ENCODE data around the gene IGFALS.

IGFALS gene

DNA sequence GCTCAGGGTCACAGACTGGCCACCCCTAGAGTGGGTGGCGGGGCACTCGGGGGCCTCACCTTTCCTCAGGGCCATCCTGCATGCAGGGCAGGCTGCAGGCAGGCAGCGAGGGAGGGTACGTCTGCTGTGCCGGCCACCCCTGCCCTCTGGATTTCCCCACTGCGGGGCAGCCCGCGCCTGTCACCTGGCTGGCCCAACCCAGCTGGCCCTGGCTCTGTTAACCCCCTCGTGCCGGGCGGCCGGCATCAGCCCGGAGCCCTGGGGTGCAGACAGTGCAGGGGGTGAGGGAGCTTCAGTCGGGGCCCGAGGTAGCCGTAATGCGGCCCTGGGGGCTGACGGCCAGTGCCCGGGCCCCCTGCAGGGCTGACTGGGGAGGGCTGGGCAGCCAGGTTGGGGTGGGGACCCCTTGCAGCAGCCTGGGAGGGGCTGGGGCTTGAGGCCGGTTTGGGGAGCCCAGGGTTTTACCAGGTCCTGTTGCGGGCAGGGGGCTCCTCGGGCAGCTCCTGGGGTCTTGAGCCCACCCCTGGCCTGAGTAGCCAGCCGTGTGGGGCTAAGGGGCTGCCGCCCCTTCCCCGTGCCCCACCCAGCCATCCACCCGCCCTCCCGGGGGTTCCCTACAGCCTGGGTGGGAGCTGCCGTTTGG is at the start of gene IGFALS:
IGFALS (minus strand) TSS at position 128 of the 643 bp plus-strand sequence; CDS start at position 75, 53 bp downstream.
- H3K4me3 ChIP-seq (ENCODE audit: low read depth, low read length): no peak within 1 kb of the TSS

DNA sequence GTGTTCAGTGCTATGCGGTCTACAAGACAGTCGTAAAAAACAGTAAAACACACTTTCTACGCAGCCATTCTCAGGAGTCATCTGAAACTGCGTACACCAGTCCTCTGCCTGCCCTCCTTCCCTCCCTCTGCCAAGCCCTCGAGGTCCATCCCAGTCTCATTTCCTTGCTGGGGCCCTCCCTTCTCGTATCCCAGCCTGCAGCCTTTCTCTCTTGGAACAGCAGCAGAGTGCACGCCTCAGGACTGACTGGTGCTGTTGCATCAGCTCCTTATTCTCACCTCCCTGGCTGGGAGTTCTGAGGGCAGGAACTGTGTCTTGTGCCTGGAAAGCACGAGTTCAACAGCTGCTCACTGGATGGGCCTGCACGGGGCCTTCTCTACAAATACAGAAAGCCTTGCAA is 46.0 kb upstream of the IGFALS start:
- H3K4me3 ChIP-seq (ENCODE audit: low read depth, low read length): no peak overlapping the region

GRCh38 chr16:1834096-1834495 is 40.6 kb upstream of the IGFALS start:
- H3K4me3 ChIP-seq (ENCODE audit: low read depth, low read length): no peak overlapping the region

DNA sequence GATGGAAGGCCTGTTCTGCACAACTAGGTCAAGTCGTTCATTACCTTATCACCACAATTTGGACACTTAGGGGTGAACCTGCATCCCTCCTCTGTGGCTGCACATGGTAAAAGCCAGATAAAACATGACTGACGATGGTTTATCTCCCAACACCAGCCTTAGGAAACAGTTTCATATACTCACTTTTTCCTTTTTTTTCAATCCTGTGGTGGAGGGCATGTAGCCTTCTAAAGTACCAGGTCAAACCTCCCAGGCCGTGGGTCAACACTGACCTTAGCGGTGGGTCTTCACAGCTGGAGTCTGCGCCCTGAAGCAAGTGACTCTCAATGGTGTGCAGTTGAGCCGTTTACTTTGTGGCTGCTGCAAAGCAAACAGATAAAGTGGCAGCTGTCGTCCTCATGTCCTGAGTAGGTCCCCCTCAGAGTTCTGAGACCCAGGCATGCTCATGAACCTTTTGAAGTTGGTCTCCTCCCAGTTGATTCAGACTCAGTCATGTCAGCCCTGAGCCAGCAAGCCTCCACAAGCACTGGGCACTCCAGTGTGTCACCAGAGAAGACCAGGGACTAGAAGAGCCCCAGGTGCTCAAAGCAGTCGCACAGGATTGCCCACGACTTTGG is 39.4 kb upstream of the IGFALS start:
- H3K4me3 ChIP-seq (ENCODE audit: low read depth, low read length): no peak overlapping the region

DNA sequence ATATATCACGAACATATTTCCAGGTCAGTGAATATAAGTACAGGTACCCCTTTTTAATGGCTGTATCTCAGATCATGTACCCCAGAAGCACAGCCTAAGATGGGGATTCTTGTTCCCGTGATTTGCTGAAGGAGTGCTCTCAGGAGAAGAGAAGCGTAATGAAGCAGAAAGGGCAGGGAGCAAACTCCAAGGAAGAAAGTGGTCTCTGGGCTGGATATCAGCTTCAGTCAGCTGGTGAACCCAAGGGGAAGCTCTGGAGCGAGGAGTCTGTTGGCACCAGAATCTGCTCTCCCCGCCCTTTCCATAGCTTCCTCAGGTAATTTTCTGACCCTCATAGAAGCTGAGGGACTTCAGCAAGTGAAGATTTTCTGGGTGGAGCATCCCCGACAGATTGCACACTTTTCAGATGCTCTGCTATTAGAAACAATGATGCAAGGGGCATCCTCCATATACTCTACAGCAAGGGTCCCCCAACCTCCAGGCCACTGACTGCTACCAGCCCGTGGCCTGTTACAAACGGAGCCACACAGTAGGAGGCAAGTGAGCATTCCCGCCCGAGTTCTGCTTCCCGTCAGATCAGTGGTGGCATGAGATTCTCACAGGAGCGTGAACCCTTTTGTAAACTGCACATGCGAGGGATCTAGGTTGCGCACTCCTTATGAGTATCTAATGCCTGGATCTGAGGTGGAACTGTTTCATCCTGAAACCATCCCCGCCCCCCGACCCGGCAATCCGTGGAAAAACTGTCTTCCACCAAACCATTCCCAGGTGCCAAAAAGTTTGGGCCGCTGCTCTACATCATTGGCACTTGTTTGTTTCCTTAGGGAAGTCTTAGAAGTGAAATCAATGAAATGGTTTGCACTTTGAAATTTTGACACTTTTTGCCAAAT is 37.9 kb upstream of the IGFALS start:
- H3K4me3 ChIP-seq (ENCODE audit: low read depth, low read length): no peak overlapping the region

DNA sequence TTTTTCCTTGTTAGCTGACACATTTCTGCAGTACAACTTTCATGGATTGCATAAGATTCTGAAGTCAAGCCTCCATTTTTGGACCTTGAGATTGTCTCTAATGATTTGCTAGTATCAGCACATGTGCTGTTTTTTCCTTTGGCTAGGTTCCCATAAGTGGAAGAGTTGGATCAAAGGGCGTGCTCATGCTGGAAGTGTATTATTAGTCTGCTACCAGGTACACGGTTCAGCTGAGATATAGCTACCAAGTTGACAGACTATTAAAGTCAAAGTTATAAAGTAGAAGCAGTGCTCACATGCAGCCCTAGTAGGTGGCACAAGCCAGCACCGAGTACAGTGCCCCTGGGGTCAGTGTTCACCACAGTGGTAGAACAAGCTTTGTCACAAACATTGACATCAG is 36.7 kb upstream of the IGFALS start:
- H3K4me3 ChIP-seq (ENCODE audit: low read depth, low read length): no peak overlapping the region

DNA sequence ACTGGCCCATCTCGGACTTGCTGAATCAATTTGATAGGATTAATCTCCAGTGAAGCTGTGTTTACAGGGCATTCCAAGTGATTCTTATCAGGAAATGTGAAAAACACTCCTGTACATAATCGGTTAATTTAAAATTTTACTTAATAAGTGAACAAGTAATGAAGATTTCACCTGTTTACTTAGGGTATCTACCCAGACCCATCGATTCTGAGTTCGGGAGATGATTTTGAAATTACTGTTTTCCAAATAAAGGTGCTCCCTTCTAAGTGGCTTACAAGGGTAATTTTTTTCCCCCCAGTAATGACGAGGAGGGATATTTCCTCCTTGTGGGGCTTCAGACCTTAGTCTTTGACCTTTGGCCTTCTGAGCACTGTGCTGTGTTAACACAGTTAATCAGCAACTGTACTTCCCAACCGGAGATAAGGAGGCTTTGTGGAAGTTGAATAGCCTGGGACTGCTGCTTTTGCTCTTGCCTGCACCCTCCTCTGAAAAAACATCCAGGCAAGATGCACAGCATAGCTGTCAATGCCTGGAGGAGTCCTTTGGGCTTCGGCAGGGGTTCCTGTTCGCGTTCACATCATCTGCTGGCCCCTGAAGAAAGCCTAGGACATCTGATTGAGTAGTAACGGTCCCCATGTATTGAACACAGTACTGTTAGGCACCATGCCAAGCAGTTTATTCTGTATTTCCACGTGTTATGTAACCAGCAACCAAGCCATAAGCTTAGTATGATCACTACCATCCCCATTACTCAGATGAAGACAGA is 35.3 kb upstream of the IGFALS start:
- H3K4me3 ChIP-seq (ENCODE audit: low read depth, low read length): no peak overlapping the region

GRCh38 chr16:1826691-1827573 is 33.4 kb upstream of the IGFALS start, which contains the start of the genes FAHD1 and HAGH:
Gene FAHD1, plus strand, starts transcription at chr16:1827206. Its CDS starts 33 bp downstream, at chr16:1827239.
Gene HAGH, minus strand, starts transcription at chr16:1826825. Its CDS starts 38 bp downstream, at chr16:1826787.
- H3K4me3 ChIP-seq (ENCODE audit: low read depth, low read length): peak within 1 kb of the TSS; percentile 97

GRCh38 chr16:1825864-1826690 is 32.6 kb upstream of the IGFALS start:
- H3K4me3 ChIP-seq (ENCODE audit: low read depth, low read length): peak overlapping the region; percentile 97

GRCh38 chr16:1825381-1825863 is 31.9 kb upstream of the IGFALS start:
- H3K4me3 ChIP-seq (ENCODE audit: low read depth, low read length): peak overlapping the region; percentile 97

GRCh38 chr16:1823821-1824220 is 30.3 kb upstream of the IGFALS start:
- H3K4me3 ChIP-seq (ENCODE audit: low read depth, low read length): no peak overlapping the region

- H3K4me3 ChIP-seq (ENCODE audit: low read depth, low read length): no peak overlapping the region
Measured at GRCh38 chr16:1822801-1823200, 29.3 kb upstream of the IGFALS start.

DNA sequence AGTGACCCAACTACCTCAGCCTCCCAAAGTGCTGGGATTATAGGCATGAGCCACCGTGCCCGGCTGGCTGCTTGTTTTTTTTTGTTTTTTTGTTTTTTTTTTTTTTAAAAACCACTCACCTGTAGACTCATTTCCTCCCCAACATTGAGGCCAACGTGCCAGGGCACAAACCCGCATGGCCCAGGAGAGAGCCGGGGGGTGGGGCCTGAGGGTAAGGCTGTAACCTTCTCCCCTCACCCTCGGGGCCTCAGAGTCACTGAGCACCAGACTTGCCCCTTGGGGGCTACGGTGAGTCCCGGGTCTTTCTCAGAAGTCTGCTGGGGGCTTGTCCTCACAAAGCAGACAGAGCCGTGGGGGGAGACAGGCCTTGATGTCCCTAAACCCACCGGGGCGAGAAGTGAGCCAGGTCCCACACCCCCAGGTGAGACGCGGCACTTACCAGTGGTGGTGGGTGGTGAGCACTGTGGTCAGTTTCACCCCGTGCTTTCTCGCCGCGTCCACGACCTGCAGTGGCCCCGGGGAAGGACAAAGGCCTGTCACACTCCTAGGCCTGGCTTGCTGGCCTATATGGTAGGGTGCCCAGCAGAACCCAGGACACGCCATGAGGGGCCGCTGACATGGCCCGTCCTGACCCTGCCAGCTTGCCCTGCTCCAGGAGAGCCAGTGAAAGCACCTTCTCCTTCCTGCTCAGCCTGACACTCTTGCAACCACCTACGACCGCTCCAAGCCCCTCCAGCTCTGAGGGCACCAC is 28.5 kb upstream of the IGFALS start:
- H3K4me3 ChIP-seq (ENCODE audit: low read depth, low read length): no peak overlapping the region

- H3K4me3 ChIP-seq (ENCODE audit: low read depth, low read length): no peak overlapping the region
Measured at GRCh38 chr16:1820946-1821290, 27.4 kb upstream of the IGFALS start.

- H3K4me3 ChIP-seq (ENCODE audit: low read depth, low read length): no peak overlapping the region
Measured at GRCh38 chr16:1820096-1820945, 26.8 kb upstream of the IGFALS start.

- H3K4me3 ChIP-seq (ENCODE audit: low read depth, low read length): no peak overlapping the region
Measured at GRCh38 chr16:1819611-1820010, 26.1 kb upstream of the IGFALS start.

DNA sequence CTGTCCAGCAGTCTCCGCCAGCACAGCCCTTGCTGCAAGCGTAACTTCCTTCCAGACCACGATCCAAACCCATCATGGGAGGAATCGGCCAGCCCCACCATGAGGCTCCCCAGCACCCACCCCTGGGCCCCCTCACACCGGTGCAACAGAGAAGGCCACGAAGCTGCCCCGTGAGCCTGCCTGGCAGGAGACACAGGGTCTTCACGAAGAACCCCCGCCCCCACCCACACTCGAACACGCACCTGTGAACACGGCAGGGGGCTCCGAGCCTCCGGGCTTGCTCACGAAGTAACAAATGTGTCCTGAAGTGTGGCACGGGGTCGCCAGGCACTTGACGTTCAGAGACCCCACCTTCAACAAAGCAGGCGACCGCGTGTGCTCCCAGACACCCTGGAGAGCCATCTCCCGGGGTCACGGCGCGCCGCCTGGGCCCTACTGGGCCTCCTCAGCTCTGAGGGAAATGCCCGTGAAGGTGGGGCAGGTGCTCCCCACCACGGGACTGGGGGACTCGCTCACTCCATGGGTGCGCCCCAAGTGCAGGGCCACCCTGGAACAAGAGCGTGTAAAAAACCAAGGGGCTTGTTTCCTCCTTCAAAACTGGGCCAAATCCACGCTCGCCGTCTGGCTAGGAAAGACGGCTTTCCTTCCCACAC is 25.5 kb upstream of the IGFALS start:
- H3K4me3 ChIP-seq (ENCODE audit: low read depth, low read length): no peak overlapping the region
